Neural cell (in vitro differentiated cells): ENCODE results near the gene ERBB2.

Experiments
- EP300 ChIP-seq: fragments of 450-650 bp; conservative IDR thresholded peaks from 2 replicates; pipeline ENCODE4 v1.6.1; 2014; ENCODE audit warnings: antibody characterized with exemption, mild to moderate bottlenecking, moderate library complexity; ENCODE audit not compliant: poor library complexity, severe bottlenecking
- TF ChIP-seq, protein P1 (sequence below): fragments of 450-650 bp; IDR thresholded peaks from 2 replicates; pipeline ENCODE4 v1.5.1; 2014; ENCODE audit warnings: antibody characterized with exemption, mild to moderate bottlenecking, moderate library complexity; ENCODE audit not compliant: poor library complexity, severe bottlenecking
- TF ChIP-seq, protein P2 (sequence below): IDR thresholded peaks from 2 replicates; pipeline ENCODE4 v1.6.1; 2012; ENCODE audit warnings: borderline replicate concordance

DNA sequence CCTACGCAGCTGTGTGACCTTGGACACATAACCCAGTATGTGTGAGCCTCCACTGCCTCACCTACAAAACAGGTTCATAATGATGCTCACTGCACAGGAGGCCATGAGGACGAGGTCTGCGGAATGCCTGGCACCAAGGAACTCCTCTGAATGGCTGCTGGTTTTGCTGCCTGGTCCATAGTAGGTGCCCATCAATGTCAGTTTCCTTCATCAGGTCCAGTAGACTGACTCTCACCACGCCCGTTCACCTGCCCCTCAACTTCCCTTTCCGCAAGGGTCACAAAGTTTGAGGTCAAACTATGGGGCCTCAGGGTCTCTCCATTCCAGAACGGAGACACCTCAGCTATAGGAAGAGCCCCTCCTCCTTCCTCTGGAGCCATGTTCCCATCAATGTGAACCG is 22.8 kb upstream of the ERBB2 start:
- TF ChIP-seq, protein P1, sequence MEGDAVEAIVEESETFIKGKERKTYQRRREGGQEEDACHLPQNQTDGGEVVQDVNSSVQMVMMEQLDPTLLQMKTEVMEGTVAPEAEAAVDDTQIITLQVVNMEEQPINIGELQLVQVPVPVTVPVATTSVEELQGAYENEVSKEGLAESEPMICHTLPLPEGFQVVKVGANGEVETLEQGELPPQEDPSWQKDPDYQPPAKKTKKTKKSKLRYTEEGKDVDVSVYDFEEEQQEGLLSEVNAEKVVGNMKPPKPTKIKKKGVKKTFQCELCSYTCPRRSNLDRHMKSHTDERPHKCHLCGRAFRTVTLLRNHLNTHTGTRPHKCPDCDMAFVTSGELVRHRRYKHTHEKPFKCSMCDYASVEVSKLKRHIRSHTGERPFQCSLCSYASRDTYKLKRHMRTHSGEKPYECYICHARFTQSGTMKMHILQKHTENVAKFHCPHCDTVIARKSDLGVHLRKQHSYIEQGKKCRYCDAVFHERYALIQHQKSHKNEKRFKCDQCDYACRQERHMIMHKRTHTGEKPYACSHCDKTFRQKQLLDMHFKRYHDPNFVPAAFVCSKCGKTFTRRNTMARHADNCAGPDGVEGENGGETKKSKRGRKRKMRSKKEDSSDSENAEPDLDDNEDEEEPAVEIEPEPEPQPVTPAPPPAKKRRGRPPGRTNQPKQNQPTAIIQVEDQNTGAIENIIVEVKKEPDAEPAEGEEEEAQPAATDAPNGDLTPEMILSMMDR = no peak
- TF ChIP-seq, protein P2, sequence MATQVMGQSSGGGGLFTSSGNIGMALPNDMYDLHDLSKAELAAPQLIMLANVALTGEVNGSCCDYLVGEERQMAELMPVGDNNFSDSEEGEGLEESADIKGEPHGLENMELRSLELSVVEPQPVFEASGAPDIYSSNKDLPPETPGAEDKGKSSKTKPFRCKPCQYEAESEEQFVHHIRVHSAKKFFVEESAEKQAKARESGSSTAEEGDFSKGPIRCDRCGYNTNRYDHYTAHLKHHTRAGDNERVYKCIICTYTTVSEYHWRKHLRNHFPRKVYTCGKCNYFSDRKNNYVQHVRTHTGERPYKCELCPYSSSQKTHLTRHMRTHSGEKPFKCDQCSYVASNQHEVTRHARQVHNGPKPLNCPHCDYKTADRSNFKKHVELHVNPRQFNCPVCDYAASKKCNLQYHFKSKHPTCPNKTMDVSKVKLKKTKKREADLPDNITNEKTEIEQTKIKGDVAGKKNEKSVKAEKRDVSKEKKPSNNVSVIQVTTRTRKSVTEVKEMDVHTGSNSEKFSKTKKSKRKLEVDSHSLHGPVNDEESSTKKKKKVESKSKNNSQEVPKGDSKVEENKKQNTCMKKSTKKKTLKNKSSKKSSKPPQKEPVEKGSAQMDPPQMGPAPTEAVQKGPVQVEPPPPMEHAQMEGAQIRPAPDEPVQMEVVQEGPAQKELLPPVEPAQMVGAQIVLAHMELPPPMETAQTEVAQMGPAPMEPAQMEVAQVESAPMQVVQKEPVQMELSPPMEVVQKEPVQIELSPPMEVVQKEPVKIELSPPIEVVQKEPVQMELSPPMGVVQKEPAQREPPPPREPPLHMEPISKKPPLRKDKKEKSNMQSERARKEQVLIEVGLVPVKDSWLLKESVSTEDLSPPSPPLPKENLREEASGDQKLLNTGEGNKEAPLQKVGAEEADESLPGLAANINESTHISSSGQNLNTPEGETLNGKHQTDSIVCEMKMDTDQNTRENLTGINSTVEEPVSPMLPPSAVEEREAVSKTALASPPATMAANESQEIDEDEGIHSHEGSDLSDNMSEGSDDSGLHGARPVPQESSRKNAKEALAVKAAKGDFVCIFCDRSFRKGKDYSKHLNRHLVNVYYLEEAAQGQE = no peak
- TF ChIP-seq EP300 = no peak
